ENCODE data around the gene CCDC8. TPM values are rescaled to one million over a fixed set of nuclear protein-coding genes. Genes with fewer than 3 reads are reported as not detected.
"Not testable (repeated sequence)": the region's sequence is repeated elsewhere in the genome, so short reads cannot be mapped to it uniquely, and the experiment has no call there.

Gene CCDC8
- total and polyA plus RNA-seq, 3 donors from 2014 or later = 20.1 to 33.8 (median 23.3) TPM

DNA sequence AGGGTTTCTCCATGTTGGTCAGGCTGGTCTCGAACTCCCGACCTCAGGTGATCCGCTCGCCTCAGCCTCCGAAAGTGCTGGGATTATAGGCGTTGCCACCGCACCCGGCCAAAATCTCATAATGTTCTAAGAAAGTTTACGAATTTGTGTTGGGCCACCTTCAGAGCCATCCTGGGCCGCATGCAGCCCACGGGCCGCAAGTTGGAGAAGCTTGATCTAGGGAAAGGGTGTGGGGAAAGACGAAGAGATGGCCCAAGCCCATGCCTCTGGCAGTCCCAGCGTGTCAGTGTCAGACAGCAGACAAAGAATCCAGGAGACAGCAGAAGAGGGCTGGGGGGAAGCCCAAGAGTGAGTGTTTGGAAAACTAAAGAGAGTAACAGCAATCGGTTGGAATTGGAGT is 32.7 kb upstream of the CCDC8 start:
- DNase-seq = no peak
- TF ChIP-seq, protein P1, sequence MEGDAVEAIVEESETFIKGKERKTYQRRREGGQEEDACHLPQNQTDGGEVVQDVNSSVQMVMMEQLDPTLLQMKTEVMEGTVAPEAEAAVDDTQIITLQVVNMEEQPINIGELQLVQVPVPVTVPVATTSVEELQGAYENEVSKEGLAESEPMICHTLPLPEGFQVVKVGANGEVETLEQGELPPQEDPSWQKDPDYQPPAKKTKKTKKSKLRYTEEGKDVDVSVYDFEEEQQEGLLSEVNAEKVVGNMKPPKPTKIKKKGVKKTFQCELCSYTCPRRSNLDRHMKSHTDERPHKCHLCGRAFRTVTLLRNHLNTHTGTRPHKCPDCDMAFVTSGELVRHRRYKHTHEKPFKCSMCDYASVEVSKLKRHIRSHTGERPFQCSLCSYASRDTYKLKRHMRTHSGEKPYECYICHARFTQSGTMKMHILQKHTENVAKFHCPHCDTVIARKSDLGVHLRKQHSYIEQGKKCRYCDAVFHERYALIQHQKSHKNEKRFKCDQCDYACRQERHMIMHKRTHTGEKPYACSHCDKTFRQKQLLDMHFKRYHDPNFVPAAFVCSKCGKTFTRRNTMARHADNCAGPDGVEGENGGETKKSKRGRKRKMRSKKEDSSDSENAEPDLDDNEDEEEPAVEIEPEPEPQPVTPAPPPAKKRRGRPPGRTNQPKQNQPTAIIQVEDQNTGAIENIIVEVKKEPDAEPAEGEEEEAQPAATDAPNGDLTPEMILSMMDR (IDR thresholded peaks at IDR 0.05) = no peak
- TF ChIP-seq POLR2A (IDR thresholded peaks at IDR 0.05) = no peak
- WGBS, 2 donors = 87 to 88% methylated on average over 14 of the region's 15 CpGs
- H3K4me1 ChIP-seq = peaks cover 31% of the 10 kb centered on the region
- H3K4me3 ChIP-seq = no peak overlapping the region
- no peaks in the 10 kb centered on the region for H3K36me3 ChIP-seq (ENCODE audit: low read depth, missing control alignments)
- H3K27me3 ChIP-seq = no peaks in the 10 kb centered on the region
- H3K9me3 ChIP-seq = no peaks in the 10 kb centered on the region
- intact Hi-C loops (cut with DNase I; ENCODE audit: low total_unique reads) = no loop called here
- H3K27ac ChIP-seq = no peak overlapping the region

DNA sequence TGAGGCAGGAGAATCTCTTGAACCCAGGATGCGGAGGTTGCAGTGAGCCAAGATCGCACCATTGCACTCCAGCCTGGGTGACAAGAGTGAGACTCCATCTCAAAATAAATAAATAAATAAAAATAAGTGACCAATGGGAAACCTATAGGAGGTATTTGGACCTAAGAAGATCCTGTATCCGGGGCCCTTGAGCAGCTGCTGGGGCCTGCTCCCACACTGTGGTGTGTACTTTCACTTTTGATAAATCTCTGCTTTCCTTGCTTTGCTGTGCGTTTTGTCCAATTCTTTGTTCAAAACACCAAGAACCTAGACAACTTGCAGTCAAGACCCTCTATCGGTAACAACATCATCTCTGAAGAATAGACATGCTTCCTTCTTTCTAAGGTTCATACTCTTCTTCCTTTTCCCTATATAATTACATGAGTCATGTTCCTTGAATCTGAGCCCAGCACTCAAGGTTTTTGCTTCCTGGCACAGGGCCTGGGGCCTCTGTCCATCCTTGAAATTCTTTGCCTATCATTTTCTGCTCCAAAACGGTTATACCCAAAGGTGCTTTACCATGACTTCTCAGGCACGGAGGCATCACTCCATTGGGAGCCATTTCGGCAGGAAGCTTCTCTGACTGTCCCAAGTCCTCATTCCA is 29.6 kb upstream of the CCDC8 start:
- peak; percentile 70 for DNase-seq
- WGBS, 2 donors = 36 to 43% methylated on average over 8 of the region's 8 CpGs

DNA sequence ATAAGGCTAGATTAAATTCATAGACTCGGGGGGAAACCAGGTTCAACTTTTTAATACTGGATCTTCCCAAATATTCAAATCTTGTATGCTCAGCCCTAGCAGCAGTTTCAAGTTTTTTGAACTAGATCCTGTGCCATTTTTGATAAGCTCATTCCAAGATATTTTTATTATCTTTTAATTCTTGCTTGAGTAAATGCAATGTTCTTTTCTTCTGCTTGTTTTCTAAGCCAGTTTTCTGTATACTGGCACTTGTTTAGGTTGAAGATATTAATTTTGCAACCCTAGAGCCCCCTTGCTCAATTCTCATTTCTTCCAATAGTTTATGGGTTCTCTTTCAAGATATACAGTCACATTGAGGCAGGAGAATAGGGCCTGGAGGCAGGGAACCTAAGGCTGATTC is 28.5 kb upstream of the CCDC8 start:
- Histone ChIP-seq H3K36me3 (ENCODE audit: low read depth, missing control alignments) (no peaks in the 10 kb centered on the region), H3K4me3 (no peak overlapping the region), H3K9me3 (no peaks in the 10 kb centered on the region), H3K4me1 (peaks cover 20% of the 10 kb centered on the region), H3K27ac (peak overlapping the region; percentile 24 to 29), H3K27me3 (no peaks in the 10 kb centered on the region)
- DNase-seq = no peak
- WGBS, 2 donors = 36 to 48% methylated on average over 1 of the region's 1 CpG
- TF ChIP-seq, protein P1 (IDR thresholded peaks at IDR 0.05) = no peak
- no peak for TF ChIP-seq POLR2A (IDR thresholded peaks at IDR 0.05)
- intact Hi-C loops (cut with DNase I; ENCODE audit: low total_unique reads) = no loop called here

More for the DNA sequence above, 29.6 kb upstream of the CCDC8 start:
- no peak for TF ChIP-seq POLR2A (IDR thresholded peaks at IDR 0.05)
- TF ChIP-seq, protein P1 (IDR thresholded peaks at IDR 0.05) = no peak
- peaks cover 29% of the 10 kb centered on the region for H3K4me1 ChIP-seq
- intact Hi-C loops (cut with DNase I; ENCODE audit: low total_unique reads) = no loop called here
- H3K36me3 ChIP-seq (ENCODE audit: low read depth, missing control alignments) = no peaks in the 10 kb centered on the region
- H3K27ac ChIP-seq = peak overlapping the region; percentile 0 to 29
- no peaks in the 10 kb centered on the region for H3K27me3 ChIP-seq
- no peaks in the 10 kb centered on the region for H3K9me3 ChIP-seq
- no peak overlapping the region for H3K4me3 ChIP-seq

DNA sequence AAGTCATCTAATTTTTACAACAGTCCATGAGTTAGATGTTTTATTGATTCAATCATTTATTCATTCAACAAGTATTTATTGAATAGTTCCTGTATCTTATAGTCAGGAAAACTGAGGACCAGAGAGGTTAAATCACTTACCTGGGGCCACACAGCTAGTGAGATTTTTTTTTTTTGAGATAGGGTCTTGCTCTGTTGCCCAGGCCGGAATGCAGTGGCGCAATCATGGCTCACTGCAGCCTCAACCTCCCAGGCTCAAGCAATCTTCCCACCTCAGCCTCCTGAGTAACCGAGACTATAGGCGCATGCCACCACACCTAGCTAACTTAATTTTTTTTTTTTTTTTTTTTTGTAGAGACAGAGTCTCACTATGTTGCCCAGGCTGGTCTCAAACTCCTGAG is 22.3 kb upstream of the CCDC8 start:
- H3K4me1 ChIP-seq; H3K9me3 ChIP-seq; H3K36me3 ChIP-seq (ENCODE audit: low read depth, missing control alignments); H3K27me3 ChIP-seq; H3K27ac ChIP-seq; intact Hi-C loops (cut with DNase I; ENCODE audit: low total_unique reads); DNase-seq; H3K4me3 ChIP-seq: not testable (repeated sequence)
- WGBS, 2 donors = 88 to 94% methylated on average over 4 of the region's 4 CpGs

DNA sequence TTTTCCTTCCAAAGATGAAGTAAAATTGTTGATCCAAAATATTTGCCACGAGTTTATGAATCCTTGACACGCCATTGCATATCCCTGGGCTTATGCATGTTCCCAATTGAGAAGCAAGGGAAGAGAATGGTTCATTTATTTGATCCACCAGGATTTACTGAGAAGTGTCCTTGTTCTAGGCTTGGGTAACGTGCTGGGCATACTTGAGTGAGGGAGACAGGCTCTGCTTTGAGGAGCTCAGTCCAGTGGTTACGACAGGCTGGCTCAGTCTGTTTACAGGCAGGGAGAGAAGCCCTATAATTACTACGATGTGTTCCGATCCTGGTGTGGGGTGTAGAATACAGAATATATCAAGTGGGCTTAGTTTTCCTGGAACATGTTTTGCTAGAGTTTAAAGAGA is 21.6 kb upstream of the CCDC8 start:
- intact Hi-C loops (cut with DNase I; ENCODE audit: low total_unique reads) = no loop called here
- H3K27me3 ChIP-seq = no peaks in the 10 kb centered on the region
- H3K36me3 ChIP-seq (ENCODE audit: low read depth, missing control alignments) = no peaks in the 10 kb centered on the region
- no peak overlapping the region for H3K27ac ChIP-seq
- H3K4me1 ChIP-seq = no peaks in the 10 kb centered on the region
- no peak for DNase-seq
- no peak overlapping the region for H3K4me3 ChIP-seq
- WGBS, 2 donors = 64 to 68% methylated on average over 6 of the region's 6 CpGs
- TF ChIP-seq, protein P1 (IDR thresholded peaks at IDR 0.05) = no peak
- TF ChIP-seq POLR2A (IDR thresholded peaks at IDR 0.05) = no peak
- H3K9me3 ChIP-seq = no peaks in the 10 kb centered on the region

DNA sequence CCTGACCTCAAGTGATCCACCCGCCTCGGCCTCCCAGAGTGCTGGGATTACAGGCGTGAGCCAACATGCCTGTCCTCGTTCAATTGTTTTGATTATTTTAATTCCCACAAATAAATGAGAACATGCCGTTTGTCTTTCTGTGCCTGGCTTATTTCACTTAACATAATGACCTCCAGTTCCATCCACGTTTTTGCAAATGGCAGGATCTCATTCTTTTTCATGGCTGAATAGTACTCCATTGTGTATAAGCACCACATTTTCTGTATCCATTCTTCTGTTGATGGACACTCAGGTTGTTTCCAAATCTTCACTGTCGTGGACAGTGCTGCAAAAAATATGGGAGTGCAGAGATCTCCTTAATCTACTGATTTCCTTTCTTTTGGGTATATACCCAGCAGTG is 20.1 kb upstream of the CCDC8 start:
- H3K27me3 ChIP-seq; H3K9me3 ChIP-seq; H3K36me3 ChIP-seq (ENCODE audit: low read depth, missing control alignments); H3K4me1 ChIP-seq; H3K4me3 ChIP-seq; H3K27ac ChIP-seq; DNase-seq; intact Hi-C loops (cut with DNase I; ENCODE audit: low total_unique reads): not testable (repeated sequence)
- WGBS, 2 donors = 76 to 80% methylated on average over 7 of the region's 7 CpGs
